GM21447 (cell line): ENCODE measurements around the gene EVA1C.
"Not testable (repeated sequence)": the region's sequence is repeated elsewhere in the genome, so short reads cannot be mapped to it uniquely, and the experiment has no call there.

Source experiments
- ATAC-seq: cut with Tn5 transposase; IDR thresholded peaks from one replicate; pipeline ENCODE4 v1.9.1; 2021; ENCODE audit not compliant: unreplicated experiment

The EVA1C gene

DNA sequence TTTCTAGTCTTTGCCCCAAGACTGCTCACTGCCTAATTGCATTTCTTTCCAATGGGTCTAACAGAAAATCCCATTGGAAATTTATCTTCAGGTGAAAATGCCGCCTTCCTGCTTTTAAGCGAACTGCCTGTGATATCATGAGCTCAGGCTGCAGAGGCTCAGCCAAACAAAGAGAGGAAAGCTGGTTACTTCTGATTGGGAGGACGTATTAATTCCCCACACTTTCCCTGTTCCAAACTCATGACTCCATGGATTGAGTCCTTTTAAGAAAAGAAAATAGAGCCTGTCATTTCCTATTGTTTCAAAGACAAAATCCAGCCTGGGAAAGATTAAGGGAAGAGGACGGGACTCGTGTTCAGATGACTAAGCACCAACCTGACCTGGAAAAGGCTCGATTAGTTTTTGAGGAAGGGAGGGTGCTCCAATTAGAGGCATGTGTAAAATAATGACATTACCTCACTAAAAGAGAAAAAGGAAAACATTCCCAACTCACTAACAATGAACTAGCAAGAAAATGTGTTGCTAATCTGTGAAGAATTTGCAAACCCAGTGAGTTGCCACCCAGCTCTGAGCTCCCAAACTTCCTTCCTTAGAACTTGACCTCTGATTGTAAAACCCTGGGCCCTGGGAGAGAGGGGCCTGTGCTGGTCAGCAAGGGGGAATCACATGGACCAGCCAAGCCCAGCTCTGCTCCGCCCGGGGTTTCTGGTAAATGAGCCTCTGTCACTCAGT is 111.6 kb downstream of the EVA1C start:
- no peak for ATAC-seq

- no peak for ATAC-seq
These were observed 112.8 kb downstream of the EVA1C start for GRCh38 chr21:32525282-32525681.

DNA sequence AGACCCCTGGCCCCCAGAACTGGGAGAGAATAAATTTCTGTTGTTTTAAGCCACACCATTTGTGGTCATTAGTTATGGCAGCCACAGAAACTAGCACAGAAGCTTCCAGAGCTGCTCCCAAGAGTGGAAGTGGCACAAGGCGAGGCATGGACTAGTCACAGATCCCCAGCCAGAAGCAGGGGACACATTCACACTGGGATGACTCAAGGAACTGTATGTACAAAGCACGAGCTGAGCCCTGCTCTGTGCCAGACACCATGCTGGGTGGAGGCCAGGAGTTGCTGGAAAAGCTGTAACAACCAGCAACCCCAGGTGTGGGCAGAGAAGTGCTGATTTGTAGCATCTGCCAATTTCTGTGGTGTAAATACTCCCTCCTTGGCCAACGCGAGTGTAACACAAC is 117.2 kb downstream of the EVA1C start:
- ATAC-seq = no peak

GRCh38 chr21:32530809-32531208 is 118.3 kb downstream of the EVA1C start:
- not testable (repeated sequence) for ATAC-seq

DNA sequence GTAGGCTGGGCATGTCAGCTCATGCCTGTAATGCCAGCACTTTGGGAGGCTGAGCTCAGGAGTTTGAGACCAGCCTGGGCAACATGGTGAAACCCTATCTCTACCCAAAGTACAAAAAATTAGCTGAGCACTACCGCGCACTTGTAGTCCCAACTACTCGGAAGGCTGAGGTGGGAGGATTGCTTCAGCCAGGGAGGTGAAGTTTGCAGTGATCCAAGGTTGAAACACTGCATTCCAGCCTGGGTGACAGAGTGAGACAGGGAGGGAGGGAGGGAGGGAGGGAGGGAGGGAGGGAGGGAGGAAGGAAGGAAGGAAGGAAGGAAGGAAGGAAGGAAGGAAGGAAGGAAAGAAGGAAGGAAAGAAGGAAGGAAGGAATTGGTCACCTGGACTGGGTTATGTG is 119.1 kb downstream of the EVA1C start:
- ATAC-seq = not testable (repeated sequence)

DNA sequence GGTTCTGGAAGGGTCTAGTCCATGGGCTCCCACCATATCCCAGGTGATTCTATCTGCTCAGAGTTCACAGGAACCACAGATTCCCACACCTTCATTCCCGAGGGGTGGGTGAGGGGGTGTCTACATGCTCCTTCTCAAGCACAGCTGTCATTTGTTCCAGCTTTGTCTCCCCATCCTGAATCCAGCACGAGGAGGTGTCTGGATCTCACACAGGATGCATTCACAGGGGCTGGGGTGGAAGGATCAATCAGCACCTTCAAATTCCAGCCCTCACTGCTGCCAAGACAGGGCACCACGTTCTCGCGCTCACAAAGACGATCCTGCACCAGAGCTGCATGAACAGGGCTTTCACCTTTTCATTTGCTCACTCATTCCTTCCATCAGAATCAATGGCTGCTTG is 120.1 kb downstream of the EVA1C start:
- ATAC-seq = no peak

DNA sequence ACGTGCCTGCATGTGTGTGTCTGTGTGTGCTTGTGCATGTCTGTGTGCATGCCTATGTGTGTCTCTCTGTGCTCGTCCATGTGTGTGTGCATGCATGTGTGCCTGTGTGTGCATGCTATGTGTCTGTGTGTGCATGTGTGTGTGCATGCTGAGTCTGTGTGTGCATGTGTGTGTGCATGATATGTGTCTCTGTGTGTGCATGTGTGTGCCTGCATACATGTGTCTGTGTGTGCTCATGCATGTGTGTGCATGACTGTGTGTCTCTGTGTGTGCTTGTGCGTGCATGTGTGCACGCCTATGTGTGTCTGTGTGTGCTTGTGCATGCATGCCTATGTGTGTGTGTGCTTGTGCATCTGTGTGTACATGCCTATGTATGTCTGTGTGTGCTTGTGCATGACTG is 120.5 kb downstream of the EVA1C start:
- no peak for ATAC-seq

DNA sequence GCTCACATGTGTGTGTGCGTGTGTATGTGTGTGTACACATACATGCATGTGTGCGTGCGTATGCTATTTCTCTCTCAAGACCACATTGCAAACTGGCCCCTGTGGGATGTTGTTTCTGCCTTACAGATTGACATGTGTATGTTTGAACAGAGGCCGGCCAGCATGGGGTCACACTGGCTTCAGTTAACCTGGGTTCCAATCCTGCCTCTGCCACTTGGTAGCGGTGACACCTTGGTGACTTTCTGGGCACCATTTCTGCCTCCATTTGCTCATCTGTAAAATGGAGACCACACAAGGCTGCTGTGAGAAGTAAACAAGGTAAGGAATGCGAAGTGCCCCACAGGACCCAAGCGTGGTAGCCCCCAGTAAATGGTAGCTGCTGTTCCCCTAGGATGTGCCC is 121.1 kb downstream of the EVA1C start:
- ATAC-seq = no peak

- ATAC-seq = no peak
These were observed 121.6 kb downstream of the EVA1C start for GRCh38 chr21:32534113-32534512.

DNA sequence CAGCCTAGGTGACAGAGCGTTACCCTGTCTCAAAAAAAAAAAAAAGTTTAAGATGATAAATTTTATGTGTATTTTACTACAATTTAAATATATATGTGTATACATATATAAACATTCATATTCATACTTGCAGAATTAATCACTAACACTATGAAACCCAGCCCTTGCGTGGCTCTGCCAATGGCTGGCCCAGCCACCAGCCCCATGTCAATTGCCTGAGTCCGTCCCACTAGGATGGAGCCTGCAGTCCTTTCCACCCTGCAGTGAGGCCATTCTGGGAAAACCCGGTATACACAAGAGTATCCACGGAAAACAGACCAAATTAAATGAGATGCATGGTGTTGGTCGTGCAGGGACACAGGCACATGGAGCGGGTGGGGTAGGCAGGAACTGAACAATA is 123.1 kb downstream of the EVA1C start:
- no peak for ATAC-seq

DNA sequence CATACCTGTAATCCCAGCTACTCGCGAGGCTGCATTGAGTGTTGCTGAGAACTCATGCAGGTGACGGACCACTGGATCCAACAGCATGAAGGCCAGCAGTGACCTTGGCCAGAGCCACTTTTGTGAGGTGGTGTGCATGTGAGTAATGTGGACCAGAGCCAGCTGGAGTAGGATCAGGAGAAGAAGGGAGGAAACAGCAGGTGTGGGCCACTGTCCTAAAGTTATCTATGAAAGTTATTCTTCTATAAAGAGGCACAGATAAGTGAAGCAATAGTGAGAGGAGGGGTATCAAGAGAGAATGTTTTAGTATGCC is 125.0 kb downstream of the EVA1C start:
- no peak for ATAC-seq

DNA sequence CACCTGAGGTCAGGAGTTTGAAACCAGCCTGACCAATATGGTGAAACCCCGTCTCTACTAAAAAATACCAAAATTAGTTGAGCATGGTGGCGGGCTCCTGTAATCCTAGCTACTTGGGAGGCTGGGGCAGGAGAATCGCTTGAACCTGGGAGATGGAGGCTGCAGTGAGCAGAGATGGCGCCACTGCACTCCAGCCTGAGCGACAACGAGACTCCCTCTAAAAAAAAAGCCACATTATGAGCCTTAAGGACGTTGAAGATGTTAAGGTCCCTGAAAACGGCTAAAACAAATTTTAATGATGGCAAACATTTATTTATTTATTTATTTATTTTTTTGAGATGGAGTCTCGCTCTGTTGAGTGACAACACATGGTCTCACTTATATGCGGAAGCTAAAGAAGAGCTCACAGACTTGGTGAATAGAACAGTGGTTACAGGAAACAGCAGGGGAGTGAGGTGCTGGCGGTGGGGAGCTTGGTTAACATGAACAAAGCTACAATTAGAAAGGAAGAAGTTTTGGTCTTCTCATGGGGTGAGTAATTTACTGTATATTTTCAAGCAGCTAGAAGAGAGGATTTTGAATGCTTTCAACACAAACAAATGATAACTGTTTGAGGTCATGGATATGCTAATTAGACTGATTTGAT is 125.8 kb downstream of the EVA1C start:
- ATAC-seq = no peak

GRCh38 chr21:32539378-32539777 is 126.9 kb downstream of the EVA1C start:
- no peak for ATAC-seq

- ATAC-seq = not testable (repeated sequence)
These were observed 130.6 kb downstream of the EVA1C start for GRCh38 chr21:32543056-32543455.

DNA sequence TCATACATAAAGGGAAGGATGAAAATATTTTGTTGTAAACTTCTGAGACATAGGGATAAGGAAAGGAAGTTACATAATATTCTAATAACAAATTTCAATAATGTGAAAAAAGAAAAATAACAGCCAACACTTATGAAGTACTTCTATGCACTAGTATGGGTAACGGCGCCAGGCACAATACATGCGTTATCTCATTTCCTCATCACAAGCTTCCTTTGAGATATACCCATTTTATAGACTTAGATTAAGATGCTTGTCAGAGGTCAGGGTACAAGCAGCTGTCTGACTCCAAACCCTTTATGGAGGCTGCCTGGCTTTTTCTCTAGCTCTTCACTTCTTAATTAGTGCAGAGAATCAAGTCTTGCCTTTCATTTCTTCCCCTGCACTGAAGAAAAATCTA is 131.5 kb downstream of the EVA1C start:
- ATAC-seq = no peak

- no peak for ATAC-seq
These were observed 132.2 kb downstream of the EVA1C start for GRCh38 chr21:32544697-32545096.

- no peak for ATAC-seq
These were observed 133.5 kb downstream of the EVA1C start for GRCh38 chr21:32545948-32546441.

DNA sequence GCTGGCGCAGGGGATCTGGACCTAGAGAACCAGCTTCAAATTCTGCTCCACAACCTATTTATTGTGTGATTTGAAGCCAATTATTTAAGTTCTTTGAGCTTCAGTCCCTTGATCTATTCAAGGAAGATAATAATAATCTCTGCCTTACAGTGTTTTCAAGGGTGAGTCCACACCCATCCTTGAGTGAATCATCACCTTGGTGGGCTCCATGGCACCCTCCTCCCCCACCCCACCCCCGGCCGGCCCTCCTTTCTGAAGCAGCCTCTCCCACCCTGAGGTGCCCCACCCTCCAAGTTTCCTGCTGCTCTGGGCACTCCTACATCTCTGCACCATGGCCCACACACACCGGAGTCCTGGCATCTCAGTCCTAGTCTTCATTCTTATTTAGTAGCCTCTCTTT is 134.5 kb downstream of the EVA1C start:
- no peak for ATAC-seq

DNA sequence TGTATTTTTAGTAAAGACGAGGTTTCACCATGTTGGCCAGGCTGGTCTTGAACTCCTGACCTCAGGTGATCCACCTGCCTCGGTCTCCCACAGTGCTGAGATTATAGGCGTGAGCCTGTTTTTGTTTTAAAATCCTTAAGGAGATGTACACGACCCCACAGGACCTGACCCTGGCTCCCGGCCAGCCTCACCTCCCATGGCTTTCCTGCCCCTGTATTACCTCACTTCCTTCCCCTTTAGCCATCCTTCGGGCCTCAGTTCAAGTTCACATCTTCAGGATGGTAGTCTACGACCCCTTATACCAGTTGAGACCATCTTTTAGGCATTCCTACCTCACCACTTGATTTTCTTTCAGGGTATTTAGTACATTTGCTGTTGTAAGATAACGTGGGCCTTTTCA is 136.5 kb downstream of the EVA1C start:
- no peak for ATAC-seq

GRCh38 chr21:32549440-32549839 is 136.9 kb downstream of the EVA1C start:
- ATAC-seq = no peak

DNA sequence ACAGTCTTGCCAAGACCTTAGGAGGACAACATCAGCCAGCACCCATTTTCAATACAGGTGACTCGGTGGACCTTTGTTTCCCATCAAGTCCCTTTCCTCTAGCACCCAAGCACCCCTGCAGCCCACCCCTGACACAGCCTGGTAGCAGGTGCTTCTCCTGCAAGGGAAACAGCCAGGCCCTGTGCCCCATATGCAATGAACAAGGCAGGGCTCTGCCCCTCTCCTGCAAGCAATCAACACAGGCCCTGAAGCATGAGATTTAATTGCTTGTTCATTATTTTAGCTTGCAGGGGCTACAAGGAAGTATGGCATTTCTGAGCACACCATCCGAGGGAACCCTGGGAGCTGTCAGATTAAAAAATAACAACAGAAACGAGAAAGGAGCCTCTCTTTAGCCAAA is 137.4 kb downstream of the EVA1C start:
- ATAC-seq = no peak

- ATAC-seq = no peak
These were observed 142.5 kb downstream of the EVA1C start for GRCh38 chr21:32554832-32555638.
